ENCODE data around the gene KCNN4.

GRCh38 chr19:43802216-43802951, 21.6 kb upstream of the KCNN4 start, which contains the start of gene LYPD5:
- no peak for TF ChIP-seq YY1 (IDR thresholded peaks at IDR 0.05)
- no peak for TF ChIP-seq CTCF (IDR thresholded peaks at IDR 0.05; ENCODE audit: low read depth, low read length, missing input control)
- TF ChIP-seq MAX (IDR thresholded peaks at IDR 0.05): no peak
- TF ChIP-seq FOXA1 (IDR thresholded peaks at IDR 0.05): no peak

All from liver (tissue), 2 donors.